K562 (cell line): ENCODE results near the gene HK1. TPM values are rescaled to one million over a fixed set of nuclear protein-coding genes. Genes with fewer than 3 reads are reported as not detected.

Experiments used
- CTBP1 ChIP-seq: fragments of 450-650 bp; IDR thresholded peaks from 2 replicates; pipeline ENCODE4 v1.6.1; 2016; ENCODE audit warnings: borderline replicate concordance
- FOXJ3 ChIP-seq: sonication (generic); formaldehyde crosslinking; IDR thresholded peaks from 2 replicates; pipeline ENCODE4 v1.4.0; 2020; ENCODE audit warnings: mild to moderate bottlenecking, missing genetic modification reagents
- HDAC2 ChIP-seq: fragments of 450-650 bp; IDR thresholded peaks from 2 replicates; pipeline ENCODE4 v1.6.1; 2016; ENCODE audit warnings: mild to moderate bottlenecking
- HDAC6 ChIP-seq: IDR thresholded peaks from 2 replicates; pipeline ENCODE4 v1.6.1; 2012; ENCODE audit warnings: low read depth, mild to moderate bottlenecking, control low read depth, inconsistent platforms, low read length, moderate library complexity
- HNRNPUL1 ChIP-seq: fragments of 200-400 bp; formaldehyde crosslinking; IDR thresholded peaks from 2 replicates; pipeline ENCODE4 v1.6.1; 2017; ENCODE audit warnings: low read length
- NCOA6 ChIP-seq: fragments of 450-650 bp; IDR thresholded peaks from 2 replicates; pipeline ENCODE4 v1.6.1; 2017; ENCODE audit warnings: mild to moderate bottlenecking
- PHB ChIP-seq: fragments of 250-450 bp; sonication (Bioruptor Pico); IDR thresholded peaks from 2 replicates; pipeline ENCODE4 v1.5.0; 2021
- PHF21A ChIP-seq: fragments of 450-650 bp; IDR thresholded peaks from 2 replicates; pipeline ENCODE4 v1.6.1; 2017; ENCODE audit warnings: low read depth, borderline replicate concordance
- POLR2A ChIP-seq: fragments of 450-650 bp; conservative IDR thresholded peaks from 2 replicates; pipeline ENCODE4 v1.6.1; 2016
- SP1 ChIP-seq: sonication (generic); formaldehyde crosslinking; IDR thresholded peaks from 2 replicates; pipeline ENCODE4 v1.8.1; 2022; ENCODE audit warnings: mild to moderate bottlenecking, missing genetic modification reagents
- TARDBP ChIP-seq: fragments of 450-650 bp; IDR thresholded peaks from 2 replicates; pipeline ENCODE4 v1.6.1; 2016
- ZBED1 ChIP-seq: IDR thresholded peaks from 2 replicates; pipeline ENCODE4 v1.6.1; 2014
- ZNF175 ChIP-seq: fragments of 200-800 bp; sonication (Bioruptor generic); IDR thresholded peaks from 2 replicates; pipeline ENCODE4 v1.6.1; 2016; ENCODE audit warnings: low read depth, mild to moderate bottlenecking, missing genetic modification characterization, missing compliant biosample characterization
- ZNF316 ChIP-seq: fragments of 450-650 bp; IDR thresholded peaks from 2 replicates; pipeline ENCODE4 v1.6.1; 2016
- ZNF644 ChIP-seq: fragments of 200-800 bp; sonication (Bioruptor generic); IDR thresholded peaks from 2 replicates; pipeline ENCODE4 v1.6.1; 2016; ENCODE audit warnings: low read depth, missing genetic modification characterization, missing compliant biosample characterization
- polyA plus RNA-seq, 8 experiments: library from polyadenylated mRNA; depleted of rRNA in 4 of 8; stranded (reverse) in 5 of 8; unstranded in 3 of 8; fragments of >200 nt; fragmentation: Nextera tagmentation in 2 of 8; fragmentation: Illumina TruSeq in 1 of 8; extraction: Ambion mirVana in 2 of 8; extraction: Trizol in 1 of 8; gene quantifications; 2 replicates each; pipeline versions ENCODE4 v1.2.1 to v1.2.3, GENCODE V29; 2011 to 2014; ENCODE audit warnings: inconsistent platforms in 1 of 8, missing spikeins in 1 of 8
- total RNA-seq, 7 experiments: library from RNA; depleted of rRNA in 6 of 7; stranded (reverse); fragments of >200 nt in 6 of 7; fragmentation: Illumina TruSeq in 2 of 7; extraction: Trizol in 2 of 7; gene quantifications; 2 replicates each; pipeline versions ENCODE4 v1.2.1 to v1.2.3, GENCODE V29; 2011 to 2021; ENCODE audit warnings: low replicate concordance in 1 of 7
- TF ChIP-seq, protein P1 (sequence below), 3 experiments: fragments of 200-800 bp in 1 of 3; sonication (Bioruptor generic) in 1 of 3; sonication (generic) in 1 of 3; formaldehyde crosslinking in 1 of 3; IDR thresholded peaks; 2 replicates each; pipeline versions ENCODE4 v1.6.1 to v1.8.0; 2016 to 2022; ENCODE audit warnings: mild to moderate bottlenecking in 2 of 3, missing compliant biosample characterization in 2 of 3, missing genetic modification characterization in 2 of 3, missing genetic modification reagents in 1 of 3
- TF ChIP-seq, protein P2 (sequence below), 3 experiments: fragments of 200-800 bp in 1 of 3; fragments of 250-450 bp in 1 of 3; fragments of 450-650 bp in 1 of 3; sonication (Bioruptor Pico) in 1 of 3; sonication (Bioruptor generic) in 1 of 3; formaldehyde crosslinking in 1 of 3; IDR thresholded peaks; 2 replicates each; pipeline versions ENCODE4 v1.6.1 to v1.8.0; 2016 to 2022; ENCODE audit warnings: mild to moderate bottlenecking in 2 of 3, missing genetic modification characterization in 2 of 3, missing compliant biosample characterization in 1 of 3, moderate library complexity in 1 of 3
- TF ChIP-seq, protein P3 (sequence below): sonication (generic); formaldehyde crosslinking; IDR thresholded peaks from 2 replicates; pipeline ENCODE4 v1.5.0; 2020; ENCODE audit warnings: missing genetic modification reagents
- TF ChIP-seq, protein P4 (sequence below): fragments of 450-650 bp; IDR thresholded peaks from 2 replicates; pipeline ENCODE4 v1.6.1; 2016; ENCODE audit warnings: missing biosample characterization, missing genetic modification characterization
- TF ChIP-seq, protein P5 (sequence below): fragments of 450-650 bp; IDR thresholded peaks from 2 replicates; pipeline ENCODE4 v1.7.0; 2016; ENCODE audit warnings: borderline replicate concordance

HK1 gene
- total and polyA plus RNA-seq, 9 of the 15 experiments (the other 6 are each of a cell fraction or from before 2014, with no cell fraction given) = 29.2 to 444 (median 193) TPM

DNA sequence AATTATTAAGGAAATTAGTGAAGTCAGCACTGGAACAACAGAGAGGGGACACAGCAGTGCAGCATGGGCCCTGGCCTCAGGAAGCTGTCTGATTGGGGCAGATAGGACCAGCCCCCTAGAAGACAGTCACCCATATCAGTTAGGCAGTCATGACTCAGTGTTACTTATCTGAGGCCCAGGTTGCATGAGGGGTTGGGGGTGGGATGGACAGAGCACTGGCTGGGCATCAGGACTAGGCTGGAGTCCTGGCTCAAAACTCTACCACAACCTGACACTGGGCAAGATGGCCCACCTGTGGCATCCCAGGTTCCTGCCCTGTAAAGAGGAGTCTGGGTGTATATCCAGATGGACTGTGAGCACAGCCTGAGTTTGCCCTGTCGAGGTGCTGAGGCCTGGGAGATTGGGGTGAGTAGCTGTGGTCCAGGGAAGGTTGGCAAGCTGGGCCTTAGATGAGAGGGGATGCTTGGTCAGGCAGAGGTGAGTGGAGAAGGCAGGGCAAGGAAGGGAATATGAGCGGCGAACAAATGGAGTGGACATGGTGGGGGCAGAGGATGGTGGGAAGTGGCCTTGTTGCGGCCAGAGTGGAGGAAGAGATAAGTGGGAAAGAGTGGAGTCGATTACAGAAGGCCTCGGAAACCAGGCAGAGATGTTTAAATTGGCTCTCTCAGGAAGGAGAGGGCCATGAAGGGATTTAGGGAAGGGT, 37.5 kb downstream of the HK1 start (continued):
- TF ChIP-seq, protein P1, sequence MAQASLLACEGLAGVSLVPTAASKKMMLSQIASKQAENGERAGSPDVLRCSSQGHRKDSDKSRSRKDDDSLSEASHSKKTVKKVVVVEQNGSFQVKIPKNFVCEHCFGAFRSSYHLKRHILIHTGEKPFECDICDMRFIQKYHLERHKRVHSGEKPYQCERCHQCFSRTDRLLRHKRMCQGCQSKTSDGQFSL (CRISPR knock-in tag; IDR thresholded peaks at IDR 0.05) = peak; percentile 79
- TF ChIP-seq, protein P1 (tag; IDR thresholded peaks at IDR 0.05) = peak; percentile 27 to 42; a peak in 1 of 4 replicates
- TF ChIP-seq, protein P2, sequence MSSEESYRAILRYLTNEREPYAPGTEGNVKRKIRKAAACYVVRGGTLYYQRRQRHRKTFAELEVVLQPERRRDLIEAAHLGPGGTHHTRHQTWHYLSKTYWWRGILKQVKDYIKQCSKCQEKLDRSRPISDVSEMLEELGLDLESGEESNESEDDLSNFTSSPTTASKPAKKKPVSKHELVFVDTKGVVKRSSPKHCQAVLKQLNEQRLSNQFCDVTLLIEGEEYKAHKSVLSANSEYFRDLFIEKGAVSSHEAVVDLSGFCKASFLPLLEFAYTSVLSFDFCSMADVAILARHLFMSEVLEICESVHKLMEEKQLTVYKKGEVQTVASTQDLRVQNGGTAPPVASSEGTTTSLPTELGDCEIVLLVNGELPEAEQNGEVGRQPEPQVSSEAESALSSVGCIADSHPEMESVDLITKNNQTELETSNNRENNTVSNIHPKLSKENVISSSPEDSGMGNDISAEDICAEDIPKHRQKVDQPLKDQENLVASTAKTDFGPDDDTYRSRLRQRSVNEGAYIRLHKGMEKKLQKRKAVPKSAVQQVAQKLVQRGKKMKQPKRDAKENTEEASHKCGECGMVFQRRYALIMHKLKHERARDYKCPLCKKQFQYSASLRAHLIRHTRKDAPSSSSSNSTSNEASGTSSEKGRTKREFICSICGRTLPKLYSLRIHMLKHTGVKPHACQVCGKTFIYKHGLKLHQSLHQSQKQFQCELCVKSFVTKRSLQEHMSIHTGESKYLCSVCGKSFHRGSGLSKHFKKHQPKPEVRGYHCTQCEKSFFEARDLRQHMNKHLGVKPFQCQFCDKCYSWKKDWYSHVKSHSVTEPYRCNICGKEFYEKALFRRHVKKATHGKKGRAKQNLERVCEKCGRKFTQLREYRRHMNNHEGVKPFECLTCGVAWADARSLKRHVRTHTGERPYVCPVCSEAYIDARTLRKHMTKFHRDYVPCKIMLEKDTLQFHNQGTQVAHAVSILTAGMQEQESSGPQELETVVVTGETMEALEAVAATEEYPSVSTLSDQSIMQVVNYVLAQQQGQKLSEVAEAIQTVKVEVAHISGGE (CRISPR knock-in tag; IDR thresholded peaks at IDR 0.05) = peak in 2 of 3 experiments; percentile 43 to 45; a peak in 2 of 6 replicates
- TF ChIP-seq, protein P3, sequence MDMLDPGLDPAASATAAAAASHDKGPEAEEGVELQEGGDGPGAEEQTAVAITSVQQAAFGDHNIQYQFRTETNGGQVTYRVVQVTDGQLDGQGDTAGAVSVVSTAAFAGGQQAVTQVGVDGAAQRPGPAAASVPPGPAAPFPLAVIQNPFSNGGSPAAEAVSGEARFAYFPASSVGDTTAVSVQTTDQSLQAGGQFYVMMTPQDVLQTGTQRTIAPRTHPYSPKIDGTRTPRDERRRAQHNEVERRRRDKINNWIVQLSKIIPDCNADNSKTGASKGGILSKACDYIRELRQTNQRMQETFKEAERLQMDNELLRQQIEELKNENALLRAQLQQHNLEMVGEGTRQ (CRISPR knock-in tag) = no peak
- TF ChIP-seq, protein P4, sequence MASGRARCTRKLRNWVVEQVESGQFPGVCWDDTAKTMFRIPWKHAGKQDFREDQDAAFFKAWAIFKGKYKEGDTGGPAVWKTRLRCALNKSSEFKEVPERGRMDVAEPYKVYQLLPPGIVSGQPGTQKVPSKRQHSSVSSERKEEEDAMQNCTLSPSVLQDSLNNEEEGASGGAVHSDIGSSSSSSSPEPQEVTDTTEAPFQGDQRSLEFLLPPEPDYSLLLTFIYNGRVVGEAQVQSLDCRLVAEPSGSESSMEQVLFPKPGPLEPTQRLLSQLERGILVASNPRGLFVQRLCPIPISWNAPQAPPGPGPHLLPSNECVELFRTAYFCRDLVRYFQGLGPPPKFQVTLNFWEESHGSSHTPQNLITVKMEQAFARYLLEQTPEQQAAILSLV = peak; percentile 34; the same call in 1 of the 2 replicates
- TF ChIP-seq, protein P5, sequence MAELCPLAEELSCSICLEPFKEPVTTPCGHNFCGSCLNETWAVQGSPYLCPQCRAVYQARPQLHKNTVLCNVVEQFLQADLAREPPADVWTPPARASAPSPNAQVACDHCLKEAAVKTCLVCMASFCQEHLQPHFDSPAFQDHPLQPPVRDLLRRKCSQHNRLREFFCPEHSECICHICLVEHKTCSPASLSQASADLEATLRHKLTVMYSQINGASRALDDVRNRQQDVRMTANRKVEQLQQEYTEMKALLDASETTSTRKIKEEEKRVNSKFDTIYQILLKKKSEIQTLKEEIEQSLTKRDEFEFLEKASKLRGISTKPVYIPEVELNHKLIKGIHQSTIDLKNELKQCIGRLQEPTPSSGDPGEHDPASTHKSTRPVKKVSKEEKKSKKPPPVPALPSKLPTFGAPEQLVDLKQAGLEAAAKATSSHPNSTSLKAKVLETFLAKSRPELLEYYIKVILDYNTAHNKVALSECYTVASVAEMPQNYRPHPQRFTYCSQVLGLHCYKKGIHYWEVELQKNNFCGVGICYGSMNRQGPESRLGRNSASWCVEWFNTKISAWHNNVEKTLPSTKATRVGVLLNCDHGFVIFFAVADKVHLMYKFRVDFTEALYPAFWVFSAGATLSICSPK = peak; percentile 96; the same call in 1 of the 2 replicates
- peak; percentile 83; the same call in 1 of the 2 replicates for TF ChIP-seq ZBED1
- peak; percentile 96 for TF ChIP-seq ZNF316
- peak; percentile 57; the same call in 1 of the 2 replicates for TF ChIP-seq ZNF175 (CRISPR knock-in tag)
- 0 out of 2 replicates have a peak, but pooled peaks have one; percentile 17 for TF ChIP-seq TARDBP
- TF ChIP-seq PHF21A = no peak
- no peak; the same call in 1 of the 2 replicates for TF ChIP-seq HNRNPUL1
- TF ChIP-seq CTBP1 = peak; percentile 84
- TF ChIP-seq SP1 (CRISPR knock-in tag) = peak; percentile 84
- peak; percentile 87 for TF ChIP-seq HDAC2
- peak; percentile 91 for TF ChIP-seq POLR2A
- no peak for TF ChIP-seq FOXJ3 (CRISPR knock-in tag)
- peak; percentile 46; the same call in 1 of the 2 replicates for TF ChIP-seq ZNF644 (tag)
- no peak for TF ChIP-seq HDAC6
- TF ChIP-seq NCOA6 = no peak
- no peak for TF ChIP-seq PHB (CRISPR knock-in tag)
